Ovary (tissue), 9 donors: Measurements from ENCODE around the gene UBE2J1. TPM values are rescaled to one million over a fixed set of nuclear protein-coding genes. Genes with fewer than 3 reads are reported as not detected.

ENCODE experiments used
- DNase-seq, 5 donors: peaks; one replicate each; pipeline ENCODE4 v3.0.0-alpha.2; 2019 to 2020
- H3K27ac ChIP-seq, 2 donors: fragments of 200-600 bp; one replicate each; pipeline versions ENCODE4 v1.5.1 to v1.8.0; 2019 to 2022
- H3K27me3 ChIP-seq: fragments of 200-600 bp; one replicate; pipeline ENCODE4 v1.8.0; 2022
- H3K36me3 ChIP-seq: fragments of 200-600 bp; sonication (generic); one replicate; pipeline ENCODE4 v1.5.1; 2019
- H3K4me1 ChIP-seq: one replicate; pipeline ENCODE4 v1.8.1; 2013; ENCODE audit warnings: mild to moderate bottlenecking, moderate library complexity; ENCODE audit not compliant: insufficient read depth
- H3K4me3 ChIP-seq: fragments of 200-600 bp; sonication (generic); one replicate; pipeline ENCODE4 v1.5.1; 2017
- H3K9me3 ChIP-seq, 2 donors: fragments of 200-600 bp in 1 of 2; sonication (generic) in 1 of 2; one replicate each; pipeline versions ENCODE4 v1.5.1 to v1.8.1; 2013 to 2019; ENCODE audit warnings: mild to moderate bottlenecking in 1 of 2, moderate library complexity in 1 of 2
- CTCF ChIP-seq, 3 donors: fragments of 450-650 bp in 2 of 3; fragments of 200-600 bp in 1 of 3; IDR thresholded peaks; one replicate each; pipeline versions ENCODE4 v1.5.1 to v1.8.0; 2016 to 2022; ENCODE audit warnings: antibody characterized with exemption in 3 of 3, mild to moderate bottlenecking in 1 of 3
- EP300 ChIP-seq: sonication (generic); formaldehyde crosslinking; IDR thresholded peaks from one replicate; pipeline ENCODE4 v1.6.1; 2017; ENCODE audit warnings: antibody characterized with exemption
- POLR2A ChIP-seq: fragments of 450-650 bp; IDR thresholded peaks from one replicate; pipeline ENCODE4 v1.6.1; 2017; ENCODE audit warnings: antibody characterized with exemption, mild to moderate bottlenecking, moderate library complexity
- WGBS, 3 donors: extraction: QIAGEN DNeasy Blood & Tissue Kit in 1 of 3; methylation state at CpG; one replicate each; pipeline versions ENCODE4 v1.1.5 to v1.1.7; 2013 to 2017; 5-methylcytosine and 5-hydroxymethylcytosine counted together
- intact Hi-C, 4 donors: fragments of 100-400 bp; cut with DNase I; formaldehyde crosslinking; loops; one replicate each; pipeline versions ENCODE4 v1.11.0 to v1.15.1; 2022 to 2023
- polyA plus RNA-seq, 2 donors: library from polyadenylated mRNA; stranded (reverse); fragments of 200-250 nt in 1 of 2; fragments of 350-450 nt in 1 of 2; fragmentation: Illumina TruSeq in 1 of 2; extraction: RNeasy Lipid Tissue Mini Kit (QIAGEN cat#74804) in 1 of 2; gene quantifications; one replicate each; pipeline ENCODE4 v1.2.3, GENCODE V29; 2013 to 2014
- total RNA-seq, 7 donors: library from RNA; depleted of rRNA in 2 of 7; stranded (reverse); fragments of >200 nt in 2 of 7; fragmentation: NEBNext Ultra II Directional in 3 of 7; extraction: Animal tissue kit (Norgen Biotek cat#: 25700) in 3 of 7; gene quantifications; one replicate each; pipeline versions ENCODE4 v1.1.0 to v1.2.4, GENCODE V29; 2016 to 2023
- donor health status: DM: no; HTN: no; CAD: no; lungs with moderate emphysema.
- donor health status: DM: no; HTN: no; CAD: no.
- donor health status: Bipolar disorder and iron deficiency.
- donor health status: DM: yes; HTN: yes; CAD: no.
- donor health status: DM: no; HTN: no; CAD: no.
- donor health status: DM: yes; HTN: yes; CAD: no.

UBE2J1 gene
- total and polyA plus RNA-seq, 9 donors, result 21.6 to 48.6 (median 35.8) TPM

DNA sequence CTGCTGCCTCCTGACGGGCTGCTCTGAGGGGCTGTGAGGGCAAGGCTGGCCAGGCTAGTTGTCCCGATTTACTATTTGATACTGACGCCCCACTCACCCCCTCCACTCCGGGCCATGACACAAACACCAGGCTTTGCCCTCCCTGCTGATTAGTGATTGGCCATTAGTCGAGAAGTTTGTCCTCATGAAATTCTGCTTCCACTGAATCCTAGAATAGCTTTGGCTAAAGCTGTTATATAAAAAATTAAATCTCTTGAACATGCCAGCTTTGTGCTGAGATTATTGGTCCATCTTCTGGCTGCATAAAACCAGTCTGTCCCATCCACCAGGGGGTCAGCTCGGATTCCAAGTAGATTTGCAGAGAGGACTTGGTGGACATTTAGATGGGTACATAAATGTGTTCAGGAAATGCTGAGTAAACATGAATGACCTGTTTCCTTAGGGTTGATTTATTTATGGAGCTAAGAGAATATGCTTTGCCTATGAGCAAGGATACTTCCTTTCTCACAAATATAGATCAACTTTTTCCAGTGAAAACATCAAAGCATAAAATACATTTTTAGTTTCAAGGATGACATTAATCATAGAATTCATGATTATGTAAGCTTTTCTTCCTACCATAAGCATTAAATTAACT, 37.2 kb downstream of the UBE2J1 start, which contains the start of gene GABRR2:
GABRR2 (minus strand) TSS at position 51 of the 637 bp plus-strand sequence. CDS start 134 bp downstream, outside the sequence.
- no peaks in the 10 kb centered on the region for H3K36me3 ChIP-seq
- no peaks in the 10 kb centered on the region for H3K4me1 ChIP-seq
- no peak within 1 kb of the TSS for H3K27ac ChIP-seq
- TF ChIP-seq CTCF (IDR thresholded peaks at IDR 0.05) (no peak), POLR2A (no peak), EP300 (no peak)
- H3K27me3 ChIP-seq, result no peaks in the 10 kb centered on the region
- DNase-seq, result no peak
- no peak within 1 kb of the TSS for H3K4me3 ChIP-seq
- intact Hi-C loops, result loop anchor here in 1 of 4 donors (10.0 kb wide), 1 partner anchor 49 kb away; no protein-coding TSS in a partner anchor
- 79 to 90% (median 87%) methylated on average over 6 of the region's 6 CpGs for WGBS, 3 donors
- no peaks in the 10 kb centered on the region for H3K9me3 ChIP-seq

GRCh38 chr6:89314692-89315091, 37.8 kb downstream of the UBE2J1 start:
- TF ChIP-seq EP300 (no peak), POLR2A (no peak), CTCF (IDR thresholded peaks at IDR 0.05) (no peak)
- intact Hi-C loops, result loop anchor here in 1 of 4 donors (10.0 kb wide), 1 partner anchor 50 kb away; no protein-coding TSS in a partner anchor
- Histone ChIP-seq H3K4me3 (no peak overlapping the region), H3K27me3 (no peaks in the 10 kb centered on the region), H3K9me3 (no peaks in the 10 kb centered on the region), H3K27ac (no peak overlapping the region), H3K4me1 (no peaks in the 10 kb centered on the region), H3K36me3 (no peaks in the 10 kb centered on the region)
- WGBS, 3 donors, result 81 to 92% (median 84%) methylated on average over 7 of the region's 7 CpGs
- no peak for DNase-seq

DNA sequence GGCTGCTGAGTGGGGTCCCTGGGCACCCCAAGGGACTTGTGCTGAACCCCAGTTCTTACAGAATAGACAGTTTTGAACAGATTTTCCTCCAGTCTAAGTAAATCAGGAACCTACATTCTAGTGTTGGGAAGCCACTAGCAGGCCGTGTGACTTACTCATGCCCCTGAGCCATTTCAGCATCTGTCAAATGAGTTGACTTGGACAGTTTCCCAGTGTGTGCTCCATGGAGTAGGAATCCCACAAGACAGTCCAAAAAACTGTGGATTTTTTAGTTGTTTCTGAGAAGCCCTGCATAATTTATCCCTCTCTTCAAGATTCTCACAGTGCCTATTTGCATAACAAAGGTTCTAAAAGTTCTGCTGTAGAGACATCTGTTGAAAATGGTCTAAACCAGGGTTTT, 39.5 kb downstream of the UBE2J1 start:
- Histone ChIP-seq H3K27me3 (no peaks in the 10 kb centered on the region), H3K4me1 (no peaks in the 10 kb centered on the region), H3K9me3 (no peaks in the 10 kb centered on the region), H3K36me3 (no peaks in the 10 kb centered on the region), H3K4me3 (no peak overlapping the region), H3K27ac (no peak overlapping the region)
- DNase-seq, result no peak
- TF ChIP-seq EP300 (no peak), CTCF (IDR thresholded peaks at IDR 0.05) (no peak), POLR2A (no peak)
- 37 to 40% (median 37%) methylated on average over 1 of the region's 1 CpG for WGBS, 3 donors
- intact Hi-C loops, result loop anchor here in 1 of 4 donors (10.0 kb wide), 1 partner anchor 52 kb away; no protein-coding TSS in a partner anchor

GRCh38 chr6:89311853-89312531, 40.5 kb downstream of the UBE2J1 start:
- Histone ChIP-seq H3K9me3 (no peaks in the 10 kb centered on the region), H3K36me3 (no peaks in the 10 kb centered on the region), H3K27me3 (no peaks in the 10 kb centered on the region), H3K4me3 (no peak overlapping the region), H3K4me1 (no peaks in the 10 kb centered on the region), H3K27ac (no peak overlapping the region)
- 21 to 26% (median 26%) methylated on average over 9 of the region's 9 CpGs for WGBS, 3 donors
- TF ChIP-seq EP300 (no peak), CTCF (IDR thresholded peaks at IDR 0.05) (peak in 2 of 3 donors; percentile 47 to 57), POLR2A (no peak)
- DNase-seq, result peak; percentile 48 to 69 (median 58)
- intact Hi-C loops, result loop anchor here in 1 of 4 donors (10.0 kb wide), 1 partner anchor 53 kb away; no protein-coding TSS in a partner anchor
